Activated naive CD8-positive, alpha-beta T cell (primary cell): ENCODE measurements around the gene EMD.
A peak's percentile ranks its signal among the peaks of the same experiment; 100 is the strongest.

Experiments
- H3K27ac Mint-ChIP-seq: one replicate; pipeline ENCODE4 v1.8.0; 2021; ENCODE audit warnings: mixed read lengths
- H3K27me3 Mint-ChIP-seq: one replicate; pipeline ENCODE4 v1.8.0; 2021; ENCODE audit warnings: mixed read lengths
- H3K36me3 Mint-ChIP-seq: one replicate; pipeline ENCODE4 v1.8.0; 2021; ENCODE audit warnings: mixed read lengths
- H3K4me1 Mint-ChIP-seq: one replicate; pipeline ENCODE4 v1.8.0; 2021; ENCODE audit warnings: low read depth, mixed read lengths
- H3K4me3 Mint-ChIP-seq: one replicate; pipeline ENCODE4 v1.8.0; 2021; ENCODE audit warnings: mild to moderate bottlenecking, mixed read lengths
- H3K9me3 Mint-ChIP-seq: one replicate; pipeline ENCODE4 v1.8.0; 2021; ENCODE audit warnings: low read depth, mixed read lengths

EMD gene

GRCh38 chrX:154403858-154404257, 24.8 kb downstream of the EMD start:
- Mint-ChIP-seq H3K4me1 (peaks cover 2% of the 10 kb centered on the region), H3K4me3 (no peak overlapping the region), H3K27me3 (no peaks in the 10 kb centered on the region), H3K36me3 (peaks cover 10% of the 10 kb centered on the region), H3K27ac (no peak overlapping the region), H3K9me3 (no peaks in the 10 kb centered on the region)

- no peaks in the 10 kb centered on the region for H3K27me3 Mint-ChIP-seq
- H3K4me1 Mint-ChIP-seq = peaks cover 2% of the 10 kb centered on the region
- peaks cover 2% of the 10 kb centered on the region for H3K36me3 Mint-ChIP-seq
- no peak overlapping the region for H3K27ac Mint-ChIP-seq
- no peaks in the 10 kb centered on the region for H3K9me3 Mint-ChIP-seq
- no peak overlapping the region for H3K4me3 Mint-ChIP-seq
Observed at GRCh38 chrX:154404625-154405192, 25.6 kb downstream of the EMD start.

- Mint-ChIP-seq H3K4me3 (peak overlapping the region; percentile 35), H3K9me3 (no peaks in the 10 kb centered on the region), H3K36me3 (no peaks in the 10 kb centered on the region), H3K4me1 (peaks cover 5% of the 10 kb centered on the region), H3K27ac (no peak overlapping the region), H3K27me3 (no peaks in the 10 kb centered on the region)
Observed at GRCh38 chrX:154408659-154409221, 29.6 kb downstream of the EMD start.

- peak within 1 kb of the TSS; percentile 40 for H3K4me3 Mint-ChIP-seq
- H3K27me3 Mint-ChIP-seq = no peaks in the 10 kb centered on the region
- H3K9me3 Mint-ChIP-seq = no peaks in the 10 kb centered on the region
- H3K27ac Mint-ChIP-seq = no peak within 1 kb of the TSS
- H3K36me3 Mint-ChIP-seq = no peaks in the 10 kb centered on the region
- H3K4me1 Mint-ChIP-seq = peaks cover 5% of the 10 kb centered on the region
Observed at GRCh38 chrX:154409222-154409871, 30.3 kb downstream of the EMD start, which contains the start of gene DNASE1L1. DNASE1L1 (minus strand) TSS chrX:154409254; CDS start chrX:154405568, 3,686 bp downstream.

GRCh38 chrX:154411981-154412340, 32.9 kb downstream of the EMD start:
- Mint-ChIP-seq H3K4me1 (peaks cover 5% of the 10 kb centered on the region), H3K4me3 (peak overlapping the region; percentile 82), H3K27me3 (no peaks in the 10 kb centered on the region), H3K27ac (peak overlapping the region; percentile 46), H3K36me3 (no peaks in the 10 kb centered on the region), H3K9me3 (no peaks in the 10 kb centered on the region)

GRCh38 chrX:154412468-154412867, 33.4 kb downstream of the EMD start:
- H3K4me3 Mint-ChIP-seq = peak overlapping the region; percentile 82
- H3K27me3 Mint-ChIP-seq = no peaks in the 10 kb centered on the region
- no peaks in the 10 kb centered on the region for H3K36me3 Mint-ChIP-seq
- peak overlapping the region; percentile 46 for H3K27ac Mint-ChIP-seq
- H3K9me3 Mint-ChIP-seq = no peaks in the 10 kb centered on the region
- H3K4me1 Mint-ChIP-seq = peaks cover 5% of the 10 kb centered on the region

GRCh38 chrX:154413142-154413541, 34.0 kb downstream of the EMD start:
- no peaks in the 10 kb centered on the region for H3K27me3 Mint-ChIP-seq
- H3K36me3 Mint-ChIP-seq = no peaks in the 10 kb centered on the region
- no peak overlapping the region for H3K27ac Mint-ChIP-seq
- H3K9me3 Mint-ChIP-seq = no peaks in the 10 kb centered on the region
- peaks cover 5% of the 10 kb centered on the region for H3K4me1 Mint-ChIP-seq
- H3K4me3 Mint-ChIP-seq = peak overlapping the region; percentile 82

GRCh38 chrX:154417157-154417556, 38.1 kb downstream of the EMD start:
- Mint-ChIP-seq H3K9me3 (no peaks in the 10 kb centered on the region), H3K36me3 (no peaks in the 10 kb centered on the region), H3K4me3 (no peak overlapping the region), H3K27ac (no peak overlapping the region), H3K4me1 (peaks cover 3% of the 10 kb centered on the region), H3K27me3 (no peaks in the 10 kb centered on the region)

GRCh38 chrX:154419189-154419588, 40.1 kb downstream of the EMD start:
- Mint-ChIP-seq H3K4me3 (no peak overlapping the region), H3K9me3 (no peaks in the 10 kb centered on the region), H3K4me1 (peaks cover 2% of the 10 kb centered on the region), H3K27me3 (no peaks in the 10 kb centered on the region), H3K27ac (no peak overlapping the region), H3K36me3 (no peaks in the 10 kb centered on the region)

- no peaks in the 10 kb centered on the region for H3K27me3 Mint-ChIP-seq
- no peaks in the 10 kb centered on the region for H3K36me3 Mint-ChIP-seq
- H3K4me3 Mint-ChIP-seq = no peak overlapping the region
- no peak overlapping the region for H3K27ac Mint-ChIP-seq
- peaks cover 2% of the 10 kb centered on the region for H3K4me1 Mint-ChIP-seq
- H3K9me3 Mint-ChIP-seq = no peaks in the 10 kb centered on the region
Observed at GRCh38 chrX:154419688-154420401, 40.8 kb downstream of the EMD start.

GRCh38 chrX:154420402-154420756, 41.3 kb downstream of the EMD start:
- Mint-ChIP-seq H3K4me3 (no peak overlapping the region), H3K9me3 (no peaks in the 10 kb centered on the region), H3K36me3 (no peaks in the 10 kb centered on the region), H3K27me3 (no peaks in the 10 kb centered on the region), H3K27ac (no peak overlapping the region), H3K4me1 (peaks cover 2% of the 10 kb centered on the region)

- no peaks in the 10 kb centered on the region for H3K27me3 Mint-ChIP-seq
- H3K27ac Mint-ChIP-seq = no peak overlapping the region
- H3K4me1 Mint-ChIP-seq = peaks cover 22% of the 10 kb centered on the region
- no peaks in the 10 kb centered on the region for H3K9me3 Mint-ChIP-seq
- no peaks in the 10 kb centered on the region for H3K36me3 Mint-ChIP-seq
- H3K4me3 Mint-ChIP-seq = no peak overlapping the region
Observed at GRCh38 chrX:154426916-154427770, 48.0 kb downstream of the EMD start.

- Mint-ChIP-seq H3K9me3 (no peaks in the 10 kb centered on the region), H3K36me3 (no peaks in the 10 kb centered on the region), H3K4me1 (peaks cover 22% of the 10 kb centered on the region), H3K27me3 (no peaks in the 10 kb centered on the region), H3K4me3 (peak within 1 kb of the TSS; percentile 78), H3K27ac (peak within 1 kb of the TSS; percentile 75)
Observed at GRCh38 chrX:154428176-154429171, 49.4 kb downstream of the EMD start, which contains the start of gene ATP6AP1. ATP6AP1 (plus strand) TSS chrX:154428677; CDS start chrX:154428693, 16 bp downstream.

GRCh38 chrX:154429711-154430110, 50.6 kb downstream of the EMD start:
- Mint-ChIP-seq H3K36me3 (no peaks in the 10 kb centered on the region), H3K27me3 (no peaks in the 10 kb centered on the region), H3K9me3 (no peaks in the 10 kb centered on the region), H3K4me3 (peak overlapping the region; percentile 78), H3K27ac (peak overlapping the region; percentile 75), H3K4me1 (peaks cover 20% of the 10 kb centered on the region)
